Mesenchymal stem cell (in vitro differentiated cells and primary cell): ENCODE data around the gene ITPKA.

ENCODE experiments used
- DNase-seq: peaks from one replicate; pipeline ENCODE4 v3.0.0-alpha.2; 2013
- H2AFZ ChIP-seq: one replicate; pipeline ENCODE4 v1.6.1; 2013; ENCODE audit warnings: low read depth, mild to moderate bottlenecking, control low read depth, inconsistent platforms, low read length, moderate library complexity
- H2AK5ac ChIP-seq: 2 replicates; pipeline ENCODE4 v1.6.1; 2013; ENCODE audit warnings: low read length, moderate library complexity, mild to moderate bottlenecking, inconsistent platforms; ENCODE audit not compliant: severe bottlenecking
- H2BK120ac ChIP-seq: one replicate; pipeline ENCODE4 v1.6.1; 2013; ENCODE audit warnings: low read depth, mild to moderate bottlenecking, inconsistent platforms, low read length, moderate library complexity
- H2BK12ac ChIP-seq, 2 experiments: one replicate each; pipeline ENCODE4 v1.6.1; 2013; ENCODE audit warnings: inconsistent platforms in 2 of 2, low read length in 2 of 2, mild to moderate bottlenecking in 2 of 2, moderate library complexity in 2 of 2, control low read depth in 1 of 2
- H2BK15ac ChIP-seq: one replicate; pipeline ENCODE4 v1.6.1; 2013; ENCODE audit warnings: mild to moderate bottlenecking, low read depth, inconsistent platforms; ENCODE audit not compliant: poor library complexity, severe bottlenecking
- H2BK5ac ChIP-seq: 2 replicates; pipeline ENCODE4 v1.6.1; 2013; ENCODE audit warnings: low read depth, mild to moderate bottlenecking, low read length, control low read depth, inconsistent platforms; ENCODE audit not compliant: poor library complexity, severe bottlenecking
- H3K14ac ChIP-seq, 2 experiments: one replicate each; pipeline ENCODE4 v1.6.1; 2013; ENCODE audit warnings: inconsistent platforms in 2 of 2, low read length in 2 of 2, control low read depth in 1 of 2, mild to moderate bottlenecking in 1 of 2, moderate library complexity in 1 of 2
- H3K18ac ChIP-seq, 2 experiments: one replicate each; pipeline ENCODE4 v1.6.1; 2013; ENCODE audit warnings: inconsistent platforms in 2 of 2, low read length in 2 of 2, control low read depth in 1 of 2, low read depth in 1 of 2, mild to moderate bottlenecking in 1 of 2
- H3K23ac ChIP-seq, 2 experiments: one replicate each; pipeline ENCODE4 v1.6.1; 2013; ENCODE audit warnings: inconsistent platforms in 2 of 2, low read length in 2 of 2, mild to moderate bottlenecking in 2 of 2, moderate library complexity in 2 of 2, control low read depth in 1 of 2
- H3K27ac ChIP-seq: 2 replicates; pipeline ENCODE4 v1.5.1; 2013; ENCODE audit warnings: mild to moderate bottlenecking, moderate library complexity, low read length, control low read depth, inconsistent platforms; ENCODE audit not compliant: poor library complexity, severe bottlenecking
- H3K27me3 ChIP-seq, 2 experiments: 2 replicates each; pipeline versions ENCODE4 v1.6.1 to v1.7.0; 2013; ENCODE audit warnings: low read length in 2 of 2, mild to moderate bottlenecking in 2 of 2, moderate library complexity in 2 of 2, control low read depth in 1 of 2, inconsistent platforms in 1 of 2; ENCODE audit not compliant: control insufficient read depth in 1 of 2, insufficient read depth in 1 of 2
- H3K36me3 ChIP-seq, 2 experiments: 2 replicates each; pipeline versions ENCODE4 v1.6.1 to v1.7.0; 2013; ENCODE audit warnings: low read length in 2 of 2, control low read depth in 1 of 2, inconsistent platforms in 1 of 2, low read depth in 1 of 2, mild to moderate bottlenecking in 1 of 2; ENCODE audit not compliant: insufficient read depth in 2 of 2, control insufficient read depth in 1 of 2
- H3K4ac ChIP-seq, 2 experiments: one replicate each; pipeline ENCODE4 v1.6.1; 2013; ENCODE audit warnings: inconsistent platforms in 2 of 2, low read length in 2 of 2, mild to moderate bottlenecking in 2 of 2, moderate library complexity in 2 of 2, control low read depth in 1 of 2, low read depth in 1 of 2
- H3K4me1 ChIP-seq: 2 replicates; pipeline ENCODE4 v1.6.1; 2013; ENCODE audit warnings: low read depth, low read length, control low read depth; ENCODE audit not compliant: control insufficient read depth, insufficient read depth
- H3K4me2 ChIP-seq: 2 replicates; pipeline ENCODE4 v1.6.1; 2013; ENCODE audit warnings: low read length, mild to moderate bottlenecking, inconsistent platforms; ENCODE audit not compliant: poor library complexity, severe bottlenecking
- H3K4me3 ChIP-seq, 2 experiments: 2 replicates each; pipeline versions ENCODE4 v1.5.1 to v1.7.0; 2013; ENCODE audit warnings: low read length in 2 of 2, mild to moderate bottlenecking in 2 of 2, control low read depth in 1 of 2, low read depth in 1 of 2; ENCODE audit not compliant: insufficient read depth in 1 of 2
- H3K79me1 ChIP-seq: replicated peaks from 2 replicates; pipeline ENCODE4 v1.6.1; 2013; ENCODE audit warnings: mild to moderate bottlenecking, control low read depth, low read length, inconsistent platforms; ENCODE audit not compliant: poor library complexity, severe bottlenecking
- H3K9ac ChIP-seq: 2 replicates; pipeline ENCODE4 v1.7.0; 2013; ENCODE audit warnings: mild to moderate bottlenecking, low read length, moderate library complexity
- H3K9me3 ChIP-seq: 2 replicates; pipeline ENCODE4 v1.7.0; 2013; ENCODE audit warnings: mild to moderate bottlenecking, low read length; ENCODE audit not compliant: control insufficient read depth
- H4K8ac ChIP-seq: one replicate; pipeline ENCODE4 v1.6.1; 2013; ENCODE audit warnings: inconsistent platforms, mild to moderate bottlenecking, low read length, moderate library complexity
- H4K91ac ChIP-seq: one replicate; pipeline ENCODE4 v1.6.1; 2013; ENCODE audit warnings: mild to moderate bottlenecking, low read length, inconsistent platforms
- WGBS: methylation state at CpG from one replicate; pipeline ENCODE4 v1.1.7; 2013; ENCODE audit warnings: mixed read lengths; 5-methylcytosine and 5-hydroxymethylcytosine counted together

The ITPKA gene

GRCh38 chr15:41501931-41502794 lies 8.5 kb downstream of the ITPKA start:
- Histone ChIP-seq H4K8ac (peak overlapping the region; percentile 15), H3K79me1 (no peaks in the 10 kb centered on the region)

GRCh38 chr15:41502795-41503668 lies 9.4 kb downstream of the ITPKA start:
- no peak overlapping the region for H4K91ac ChIP-seq
- no peak overlapping the region for H3K14ac ChIP-seq
- H3K4ac ChIP-seq, result no peak overlapping the region
- no peak overlapping the region for H2BK15ac ChIP-seq
- H3K23ac ChIP-seq, result peak overlapping the region in 1 of 2 experiments; percentile 48
- H3K27ac ChIP-seq, result no peak overlapping the region
- H2BK120ac ChIP-seq, result no peak overlapping the region
- no peaks in the 10 kb centered on the region for H3K36me3 ChIP-seq
- 18% methylated on average over 48 of the region's 54 CpGs for WGBS
- H3K79me1 ChIP-seq, result no peaks in the 10 kb centered on the region
- no peak overlapping the region for H2AK5ac ChIP-seq
- H3K9me3 ChIP-seq, result no peaks in the 10 kb centered on the region
- H3K4me2 ChIP-seq, result peak overlapping the region; percentile 37
- H3K4me1 ChIP-seq, result peaks cover 21% of the 10 kb centered on the region
- DNase-seq, result no peak
- no peak overlapping the region for H3K4me3 ChIP-seq
- H3K27me3 ChIP-seq, result peaks cover 70 to 87% of the 10 kb centered on the region in 2 experiments
- no peak overlapping the region for H2AFZ ChIP-seq
- no peak overlapping the region for H2BK5ac ChIP-seq
- no peak overlapping the region for H3K9ac ChIP-seq
- H4K8ac ChIP-seq, result no peak overlapping the region
- H3K18ac ChIP-seq, result no peak overlapping the region
- no peak overlapping the region for H2BK12ac ChIP-seq

More at GRCh38 chr15:41501931-41502794, 8.5 kb downstream of the ITPKA start:
- H3K4ac ChIP-seq, result no peak overlapping the region
- H3K27me3 ChIP-seq, result peaks cover 67 to 81% of the 10 kb centered on the region in 2 experiments
- H3K36me3 ChIP-seq, result no peaks in the 10 kb centered on the region
- DNase-seq, result no peak
- no peak overlapping the region for H2AK5ac ChIP-seq
- H2BK120ac ChIP-seq, result no peak overlapping the region
- no peak overlapping the region for H2AFZ ChIP-seq
- H3K23ac ChIP-seq, result no peak overlapping the region
- no peak overlapping the region for H4K91ac ChIP-seq
- H3K9me3 ChIP-seq, result no peaks in the 10 kb centered on the region
- H3K4me3 ChIP-seq, result peak overlapping the region; percentile 11 to 41
- no peak overlapping the region for H2BK12ac ChIP-seq
- H3K4me1 ChIP-seq, result peaks cover 21% of the 10 kb centered on the region
- H3K9ac ChIP-seq, result no peak overlapping the region
- WGBS, result 5% methylated on average over 48 of the region's 64 CpGs
- no peak overlapping the region for H2BK15ac ChIP-seq
- H2BK5ac ChIP-seq, result no peak overlapping the region
- no peak overlapping the region for H3K18ac ChIP-seq
- H3K14ac ChIP-seq, result no peak overlapping the region
- H3K4me2 ChIP-seq, result peak overlapping the region; percentile 56
- H3K27ac ChIP-seq, result no peak overlapping the region

GRCh38 chr15:41503669-41504010 lies 10.0 kb downstream of the ITPKA start:
- no peaks in the 10 kb centered on the region for H3K36me3 ChIP-seq
- no peak overlapping the region for H2AFZ ChIP-seq
- H3K4ac ChIP-seq, result no peak overlapping the region
- no peak overlapping the region for H3K23ac ChIP-seq
- no peak overlapping the region for H2BK5ac ChIP-seq
- H3K4me1 ChIP-seq, result peaks cover 21% of the 10 kb centered on the region
- DNase-seq, result no peak
- H2AK5ac ChIP-seq, result no peak overlapping the region
- H3K9ac ChIP-seq, result no peak overlapping the region
- H3K27me3 ChIP-seq, result peaks cover 71 to 84% of the 10 kb centered on the region in 2 experiments
- H4K91ac ChIP-seq, result no peak overlapping the region
- H3K4me2 ChIP-seq, result no peak overlapping the region
- H3K27ac ChIP-seq, result no peak overlapping the region
- 84% methylated on average over 5 of the region's 5 CpGs for WGBS
- no peak overlapping the region for H3K14ac ChIP-seq
- H4K8ac ChIP-seq, result no peak overlapping the region
- no peaks in the 10 kb centered on the region for H3K79me1 ChIP-seq
- no peak overlapping the region for H3K4me3 ChIP-seq
- H2BK12ac ChIP-seq, result no peak overlapping the region
- H3K9me3 ChIP-seq, result no peaks in the 10 kb centered on the region
- no peak overlapping the region for H3K18ac ChIP-seq
- no peak overlapping the region for H2BK15ac ChIP-seq
- H2BK120ac ChIP-seq, result no peak overlapping the region
